Measurements from ENCODE around the gene DIP2A. TPM values are rescaled to one million over a fixed set of nuclear protein-coding genes. Genes with fewer than 3 reads are reported as not detected.

Gene DIP2A
- total and polyA plus RNA-seq, 7 experiments from 2014 or later = 16.9 to 118 (median 105) TPM

GRCh38 chr21:46425041-46425440 lies 33.6 kb upstream of the DIP2A start:
- H3K4me1 ChIP-seq (ENCODE audit: control insufficient read depth in 2 of 2, insufficient read depth in 2 of 2, low read length in 2 of 2) = peaks cover 8 to 34% of the 10 kb centered on the region in 2 donors
- Mint-ChIP-seq H3K36me3 (peaks cover 4 to 19% (median 4%) of the 10 kb centered on the region in 5 donors), H3K9me3 (no peaks in the 10 kb centered on the region), H3K27me3 (no peaks in the 10 kb centered on the region), H3K4me1 (peaks cover 5 to 40% (median 16%) of the 10 kb centered on the region in 7 donors), H3K4me3 (peak overlapping the region in 9 of 10 donors; percentile 59 to 82 (median 75)), H3K27ac (peak overlapping the region; percentile 65 to 98 (median 91))
- DNase-seq (peak in 1 of 9 donors; percentile 2), ATAC-seq (peak; percentile 9)
- intact Hi-C loops (cut with micrococcal nuclease) = loop anchor here in 1 of 2 donors (10.0 kb wide), 2 partner anchors 50 to 140 kb away; partner anchors contain the start of genes MCM3AP and YBEY
- POLR2A ChIA-PET = interaction anchor here (0.8 to 1.6 kb wide), 3 partner anchors 33 to 210 kb away, joined by 3 to 6 read pairs (median 4); partner anchors contain the start of genes DIP2A and PRMT2
- H3K4me3 ChIP-seq (ENCODE audit: low read length) = peak overlapping the region; percentile 43
- H3K36me3 ChIP-seq (ENCODE audit: control insufficient read depth in 2 of 3, insufficient read depth in 3 of 3, low read length in 3 of 3) = peaks cover 0 to 35% (median 0%) of the 10 kb centered on the region in 3 experiments
- CTCF ChIA-PET = no interaction called here
- H3K27ac ChIP-seq (ENCODE audit: low read depth, low read length) = peak overlapping the region; percentile 78
- no peaks in the 10 kb centered on the region for H3K9me3 ChIP-seq (ENCODE audit: control insufficient read depth in 2 of 3, low read length in 3 of 3)
- H3K27me3 ChIP-seq (ENCODE audit: control insufficient read depth in 2 of 2, insufficient read depth in 2 of 2, low read length in 2 of 2) = no peaks in the 10 kb centered on the region

GRCh38 chr21:46425571-46425970 lies 33.1 kb upstream of the DIP2A start:
- Mint-ChIP-seq H3K9me3 (no peaks in the 10 kb centered on the region), H3K4me3 (peak overlapping the region in 9 of 10 donors; percentile 24 to 76 (median 64)), H3K36me3 (peaks cover 2 to 19% (median 5%) of the 10 kb centered on the region in 5 donors), H3K27ac (peak overlapping the region; percentile 65 to 98 (median 91)), H3K27me3 (no peaks in the 10 kb centered on the region), H3K4me1 (peaks cover 5 to 40% (median 16%) of the 10 kb centered on the region in 7 donors)
- Histone ChIP-seq H3K27ac (ENCODE audit: low read depth, low read length) (peak overlapping the region; percentile 78), H3K4me1 (ENCODE audit: control insufficient read depth in 2 of 2, insufficient read depth in 2 of 2, low read length in 2 of 2) (peaks cover 8 to 34% of the 10 kb centered on the region in 2 donors), H3K9me3 (ENCODE audit: control insufficient read depth in 2 of 3, low read length in 3 of 3) (no peaks in the 10 kb centered on the region), H3K36me3 (ENCODE audit: control insufficient read depth in 2 of 3, insufficient read depth in 3 of 3, low read length in 3 of 3) (peaks cover 0 to 38% (median 3%) of the 10 kb centered on the region in 3 experiments), H3K27me3 (ENCODE audit: control insufficient read depth in 2 of 2, insufficient read depth in 2 of 2, low read length in 2 of 2) (no peaks in the 10 kb centered on the region), H3K4me3 (ENCODE audit: low read length) (peak overlapping the region; percentile 43)
- POLR2A ChIA-PET = interaction anchor here (0.8 to 1.6 kb wide), 3 partner anchors 33 to 210 kb away, joined by 3 to 6 read pairs (median 4); partner anchors contain the start of genes DIP2A and PRMT2
- ATAC-seq (peak; percentile 80), DNase-seq (peak in 8 of 9 donors; percentile 25 to 77 (median 54))
- CTCF ChIA-PET = no interaction called here
- intact Hi-C loops (cut with micrococcal nuclease) = loop anchor here in 1 of 2 donors (10.0 kb wide), 2 partner anchors 51 to 141 kb away; partner anchors contain the start of genes MCM3AP and YBEY

GRCh38 chr21:46426313-46427046 lies 32.2 kb upstream of the DIP2A start:
- Mint-ChIP-seq H3K36me3 (peaks cover 2 to 24% (median 8%) of the 10 kb centered on the region in 5 donors), H3K4me3 (no peak overlapping the region), H3K9me3 (no peaks in the 10 kb centered on the region), H3K4me1 (peaks cover 5 to 38% (median 16%) of the 10 kb centered on the region in 7 donors), H3K27me3 (no peaks in the 10 kb centered on the region), H3K27ac (peak overlapping the region in 6 of 9 donors; percentile 20 to 71 (median 50))
- intact Hi-C loops (cut with micrococcal nuclease) = loop anchor here in 1 of 2 donors (10.0 kb wide), 2 partner anchors 52 to 142 kb away; partner anchors contain the start of genes MCM3AP and YBEY
- ChIA-PET CTCF (no interaction called here), POLR2A (interaction anchor here (0.7 to 1.4 kb wide), 2 partner anchors 28 to 32 kb away, joined by 3 to 6 read pairs; partner anchors contain the start of gene DIP2A)
- Histone ChIP-seq H3K36me3 (ENCODE audit: control insufficient read depth in 2 of 3, insufficient read depth in 3 of 3, low read length in 3 of 3) (peaks cover 0 to 42% (median 5%) of the 10 kb centered on the region in 3 experiments), H3K27me3 (ENCODE audit: control insufficient read depth in 2 of 2, insufficient read depth in 2 of 2, low read length in 2 of 2) (no peaks in the 10 kb centered on the region), H3K9me3 (ENCODE audit: control insufficient read depth in 2 of 3, low read length in 3 of 3) (no peaks in the 10 kb centered on the region), H3K4me3 (ENCODE audit: low read length) (no peak overlapping the region), H3K4me1 (ENCODE audit: control insufficient read depth in 2 of 2, insufficient read depth in 2 of 2, low read length in 2 of 2) (peaks cover 8 to 34% of the 10 kb centered on the region in 2 donors), H3K27ac (ENCODE audit: low read depth, low read length) (peak overlapping the region; percentile 78)
- DNase-seq = no peak
- ATAC-seq = no peak

GRCh38 chr21:46427516-46427915 lies 31.2 kb upstream of the DIP2A start:
- Mint-ChIP-seq H3K27me3 (no peaks in the 10 kb centered on the region), H3K36me3 (peaks cover 10 to 29% (median 17%) of the 10 kb centered on the region in 5 donors), H3K9me3 (no peaks in the 10 kb centered on the region), H3K4me1 (peaks cover 5 to 35% (median 16%) of the 10 kb centered on the region in 7 donors), H3K4me3 (no peak overlapping the region), H3K27ac (peak overlapping the region in 4 of 9 donors; percentile 14 to 83 (median 49))
- Histone ChIP-seq H3K27ac (ENCODE audit: low read depth, low read length) (peak overlapping the region; percentile 12), H3K27me3 (ENCODE audit: control insufficient read depth in 2 of 2, insufficient read depth in 2 of 2, low read length in 2 of 2) (no peaks in the 10 kb centered on the region), H3K4me3 (ENCODE audit: low read length) (no peak overlapping the region), H3K36me3 (ENCODE audit: control insufficient read depth in 2 of 3, insufficient read depth in 3 of 3, low read length in 3 of 3) (peaks cover 0 to 52% (median 13%) of the 10 kb centered on the region in 3 experiments), H3K9me3 (ENCODE audit: control insufficient read depth in 2 of 3, low read length in 3 of 3) (no peaks in the 10 kb centered on the region), H3K4me1 (ENCODE audit: control insufficient read depth in 2 of 2, insufficient read depth in 2 of 2, low read length in 2 of 2) (peaks cover 8 to 34% of the 10 kb centered on the region in 2 donors)
- ATAC-seq (no peak), DNase-seq (no peak)
- intact Hi-C loops (cut with micrococcal nuclease) = loop anchor here in 1 of 2 donors (10.0 kb wide), 2 partner anchors 53 to 143 kb away; partner anchors contain the start of genes MCM3AP and YBEY
- POLR2A ChIA-PET = no interaction called here
- CTCF ChIA-PET = no interaction called here

- Mint-ChIP-seq H3K27ac (peak overlapping the region in 1 of 9 donors; percentile 25), H3K36me3 (peaks cover 10 to 29% (median 17%) of the 10 kb centered on the region in 5 donors), H3K4me1 (peaks cover 3 to 28% (median 16%) of the 10 kb centered on the region in 7 donors), H3K4me3 (no peak overlapping the region), H3K9me3 (no peaks in the 10 kb centered on the region), H3K27me3 (no peaks in the 10 kb centered on the region)
- no peaks in the 10 kb centered on the region for H3K27me3 ChIP-seq (ENCODE audit: control insufficient read depth in 2 of 2, insufficient read depth in 2 of 2, low read length in 2 of 2)
- no peak overlapping the region for H3K27ac ChIP-seq (ENCODE audit: low read depth, low read length)
- no peak for ATAC-seq
- no peak overlapping the region for H3K4me3 ChIP-seq (ENCODE audit: low read length)
- H3K36me3 ChIP-seq (ENCODE audit: control insufficient read depth in 2 of 3, insufficient read depth in 3 of 3, low read length in 3 of 3) = peaks cover 0 to 52% (median 13%) of the 10 kb centered on the region in 3 experiments
- H3K9me3 ChIP-seq (ENCODE audit: control insufficient read depth in 2 of 3, low read length in 3 of 3) = no peaks in the 10 kb centered on the region
- H3K4me1 ChIP-seq (ENCODE audit: control insufficient read depth in 2 of 2, insufficient read depth in 2 of 2, low read length in 2 of 2) = peaks cover 8 to 27% of the 10 kb centered on the region in 2 donors
- POLR2A ChIA-PET = no interaction called here
- DNase-seq = no peak
- CTCF ChIA-PET = no interaction called here
- intact Hi-C loops (cut with micrococcal nuclease) = loop anchor here in 1 of 2 donors (10.0 kb wide), 2 partner anchors 53 to 143 kb away; partner anchors contain the start of genes MCM3AP and YBEY
Measured at GRCh38 chr21:46428286-46428685, 30.4 kb upstream of the DIP2A start.

GRCh38 chr21:46428987-46429710 lies 29.5 kb upstream of the DIP2A start:
- H3K36me3 ChIP-seq (ENCODE audit: control insufficient read depth in 2 of 3, insufficient read depth in 3 of 3, low read length in 3 of 3) = peaks cover 0 to 56% (median 13%) of the 10 kb centered on the region in 3 experiments
- no peak overlapping the region for H3K27ac Mint-ChIP-seq

More at GRCh38 chr21:46428987-46429710, 29.5 kb upstream of the DIP2A start:
- H3K36me3 Mint-ChIP-seq = peaks cover 10 to 29% (median 17%) of the 10 kb centered on the region in 5 donors
- no peaks in the 10 kb centered on the region for H3K27me3 Mint-ChIP-seq
- no peak overlapping the region for H3K4me3 Mint-ChIP-seq
- H3K27ac ChIP-seq (ENCODE audit: low read depth, low read length) = no peak overlapping the region
- H3K9me3 ChIP-seq (ENCODE audit: control insufficient read depth in 2 of 3, low read length in 3 of 3) = no peaks in the 10 kb centered on the region
- H3K9me3 Mint-ChIP-seq = no peaks in the 10 kb centered on the region
- ChIA-PET CTCF (no interaction called here), POLR2A (no interaction called here)
- H3K4me1 ChIP-seq (ENCODE audit: control insufficient read depth in 2 of 2, insufficient read depth in 2 of 2, low read length in 2 of 2) = peaks cover 8 to 21% of the 10 kb centered on the region in 2 donors
- H3K4me3 ChIP-seq (ENCODE audit: low read length) = no peak overlapping the region
- ATAC-seq (no peak), DNase-seq (no peak)
- H3K4me1 Mint-ChIP-seq = peaks cover 0 to 19% (median 16%) of the 10 kb centered on the region in 7 donors
- intact Hi-C loops (cut with micrococcal nuclease) = loop anchor here in 1 of 2 donors (10.0 kb wide), 2 partner anchors 54 to 144 kb away; partner anchors contain the start of genes MCM3AP and YBEY
- no peaks in the 10 kb centered on the region for H3K27me3 ChIP-seq (ENCODE audit: control insufficient read depth in 2 of 2, insufficient read depth in 2 of 2, low read length in 2 of 2)
